Stomach (tissue), 4 donors: ENCODE measurements around the gene SMAGP.

Experiments
- EP300 ChIP-seq: sonication (generic); formaldehyde crosslinking; IDR thresholded peaks from one replicate; pipeline ENCODE4 v1.6.1; 2017; ENCODE audit warnings: antibody characterized with exemption
- POLR2AphosphoS5 ChIP-seq, 3 donors: sonication (generic); formaldehyde crosslinking; IDR thresholded peaks; one replicate each; pipeline ENCODE4 v1.6.1; 2016; ENCODE audit warnings: antibody characterized with exemption in 3 of 3
- TF ChIP-seq, protein P1 (sequence below), 7 experiments: fragments of 450-650 bp in 4 of 7; fragments of 200-600 bp in 3 of 7; sonication (generic) in 3 of 7; IDR thresholded peaks; one replicate each; pipeline ENCODE4 v1.5.1; 2016 to 2019; ENCODE audit warnings: antibody characterized with exemption in 7 of 7, control low read depth in 2 of 7, mild to moderate bottlenecking in 1 of 7

DNA sequence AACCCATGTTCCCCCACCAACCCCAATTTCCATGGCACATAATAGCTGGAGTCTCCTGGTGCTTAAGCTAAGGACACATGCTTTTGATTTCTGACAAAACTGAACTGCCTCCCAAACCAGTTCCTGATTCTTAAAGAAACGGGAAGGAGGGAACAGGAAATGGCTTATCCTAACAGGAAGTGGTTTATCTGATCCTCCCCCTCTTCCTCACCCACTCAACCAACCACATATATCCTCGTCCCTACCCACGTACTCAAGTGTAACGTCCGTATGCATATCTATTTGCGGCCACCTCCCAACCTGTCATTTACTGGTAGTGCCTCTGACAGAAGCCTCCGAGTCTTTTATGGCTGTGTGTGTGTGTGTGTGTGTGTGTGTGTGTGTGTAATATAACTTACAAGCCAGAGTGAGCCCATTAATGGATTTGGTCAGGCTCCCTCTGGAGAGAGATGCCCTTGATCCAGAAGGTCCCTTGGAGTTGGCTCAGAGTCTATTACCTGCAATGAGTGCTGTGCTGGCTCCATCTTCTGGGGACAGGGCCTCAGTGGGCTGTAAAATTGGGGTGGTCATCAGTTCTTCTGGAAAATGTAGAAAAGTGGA lies 23.9 kb downstream of the SMAGP start:
- TF ChIP-seq POLR2AphosphoS5 (IDR thresholded peaks at IDR 0.05) = no peak
- TF ChIP-seq, protein P1, sequence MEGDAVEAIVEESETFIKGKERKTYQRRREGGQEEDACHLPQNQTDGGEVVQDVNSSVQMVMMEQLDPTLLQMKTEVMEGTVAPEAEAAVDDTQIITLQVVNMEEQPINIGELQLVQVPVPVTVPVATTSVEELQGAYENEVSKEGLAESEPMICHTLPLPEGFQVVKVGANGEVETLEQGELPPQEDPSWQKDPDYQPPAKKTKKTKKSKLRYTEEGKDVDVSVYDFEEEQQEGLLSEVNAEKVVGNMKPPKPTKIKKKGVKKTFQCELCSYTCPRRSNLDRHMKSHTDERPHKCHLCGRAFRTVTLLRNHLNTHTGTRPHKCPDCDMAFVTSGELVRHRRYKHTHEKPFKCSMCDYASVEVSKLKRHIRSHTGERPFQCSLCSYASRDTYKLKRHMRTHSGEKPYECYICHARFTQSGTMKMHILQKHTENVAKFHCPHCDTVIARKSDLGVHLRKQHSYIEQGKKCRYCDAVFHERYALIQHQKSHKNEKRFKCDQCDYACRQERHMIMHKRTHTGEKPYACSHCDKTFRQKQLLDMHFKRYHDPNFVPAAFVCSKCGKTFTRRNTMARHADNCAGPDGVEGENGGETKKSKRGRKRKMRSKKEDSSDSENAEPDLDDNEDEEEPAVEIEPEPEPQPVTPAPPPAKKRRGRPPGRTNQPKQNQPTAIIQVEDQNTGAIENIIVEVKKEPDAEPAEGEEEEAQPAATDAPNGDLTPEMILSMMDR (IDR thresholded peaks at IDR 0.05) = no peak
- TF ChIP-seq EP300 = no peak
